SU-DHL-6 (cell line): ENCODE results near the gene COL25A1.

Experiments
- H2AFZ ChIP-seq: fragments of 200-600 bp; sonication (generic); 2 replicates; pipeline ENCODE4 v1.6.1; 2014; ENCODE audit warnings: low read depth, mild to moderate bottlenecking, moderate library complexity, mixed read lengths, antibody characterized with exemption, low read length; ENCODE audit not compliant: severe bottlenecking
- H3F3A ChIP-seq: fragments of 200-600 bp; shearing (Covaris generic); 2 replicates; pipeline ENCODE4 v1.6.0; 2016; ENCODE audit warnings: antibody characterized with exemption, mild to moderate bottlenecking; ENCODE audit not compliant: insufficient read depth
- H3K27ac ChIP-seq: fragments of 200-600 bp; sonication (generic); 2 replicates; pipeline ENCODE4 v1.5.1; 2016; ENCODE audit warnings: low read depth, mild to moderate bottlenecking, low read length, moderate library complexity, mixed read lengths
- H3K27me3 ChIP-seq: fragments of 200-600 bp; sonication (generic), shearing (Covaris generic); 2 replicates; pipeline ENCODE4 v1.6.0; 2014; ENCODE audit warnings: mild to moderate bottlenecking, low read length
- H3K36me3 ChIP-seq: fragments of 200-600 bp; sonication (generic); 2 replicates; pipeline ENCODE4 v1.6.1; 2014; ENCODE audit warnings: mild to moderate bottlenecking, low read length, mixed read lengths
- H3K4me2 ChIP-seq: fragments of 300-600, 200-600 bp; shearing (Covaris generic), sonication (generic); 2 replicates; pipeline ENCODE4 v1.6.0; 2014; ENCODE audit warnings: low read length, low read depth, mild to moderate bottlenecking; ENCODE audit not compliant: poor library complexity, severe bottlenecking
- H3K4me3 ChIP-seq: fragments of 200-600 bp; sonication (generic); 2 replicates; pipeline ENCODE4 v1.5.1; 2014; ENCODE audit warnings: antibody characterized with exemption, low read length, mild to moderate bottlenecking, mixed read lengths; ENCODE audit not compliant: insufficient read depth, poor library complexity, severe bottlenecking
- H3K79me2 ChIP-seq: fragments of 200-600 bp; sonication (generic); 2 replicates; pipeline ENCODE4 v1.6.1; 2014; ENCODE audit warnings: mild to moderate bottlenecking, low read length, moderate library complexity; ENCODE audit not compliant: insufficient read depth
- H3K9ac ChIP-seq: fragments of 200-600 bp; sonication (generic); 2 replicates; pipeline ENCODE4 v1.7.0; 2014; ENCODE audit warnings: mild to moderate bottlenecking, low read length
- H3K9me2 ChIP-seq: fragments of 200-600 bp; sonication (generic); replicated peaks from 2 replicates; pipeline ENCODE4 v1.6.1; 2014; ENCODE audit warnings: low read length; ENCODE audit not compliant: insufficient read depth
- H3K9me3 ChIP-seq: fragments of 200-600 bp; sonication (generic); 2 replicates; pipeline ENCODE4 v1.6.1; 2014; ENCODE audit warnings: low read length, mixed read lengths; ENCODE audit not compliant: insufficient read depth
- H4K20me1 ChIP-seq: fragments of 200-600 bp; sonication (generic); 2 replicates; pipeline ENCODE4 v1.6.1; 2014; ENCODE audit warnings: low read depth, mild to moderate bottlenecking, antibody characterized with exemption, low read length, moderate library complexity, mixed read lengths
- CTCF ChIP-seq: fragments of 200-600 bp; sonication (generic); IDR thresholded peaks from one replicate; pipeline ENCODE4 v1.5.1; 2017; ENCODE audit warnings: antibody characterized with exemption, mild to moderate bottlenecking, low read length, moderate library complexity; ENCODE audit not compliant: insufficient read depth, poor library complexity, severe bottlenecking
- EZH2phosphoT487 ChIP-seq: fragments of 200-600 bp; sonication (generic), shearing (Covaris generic); conservative IDR thresholded peaks from 2 replicates; pipeline ENCODE4 v1.6.1; 2018; ENCODE audit warnings: mild to moderate bottlenecking, antibody characterized with exemption, low read length, moderate library complexity, mixed read lengths

Gene COL25A1

DNA sequence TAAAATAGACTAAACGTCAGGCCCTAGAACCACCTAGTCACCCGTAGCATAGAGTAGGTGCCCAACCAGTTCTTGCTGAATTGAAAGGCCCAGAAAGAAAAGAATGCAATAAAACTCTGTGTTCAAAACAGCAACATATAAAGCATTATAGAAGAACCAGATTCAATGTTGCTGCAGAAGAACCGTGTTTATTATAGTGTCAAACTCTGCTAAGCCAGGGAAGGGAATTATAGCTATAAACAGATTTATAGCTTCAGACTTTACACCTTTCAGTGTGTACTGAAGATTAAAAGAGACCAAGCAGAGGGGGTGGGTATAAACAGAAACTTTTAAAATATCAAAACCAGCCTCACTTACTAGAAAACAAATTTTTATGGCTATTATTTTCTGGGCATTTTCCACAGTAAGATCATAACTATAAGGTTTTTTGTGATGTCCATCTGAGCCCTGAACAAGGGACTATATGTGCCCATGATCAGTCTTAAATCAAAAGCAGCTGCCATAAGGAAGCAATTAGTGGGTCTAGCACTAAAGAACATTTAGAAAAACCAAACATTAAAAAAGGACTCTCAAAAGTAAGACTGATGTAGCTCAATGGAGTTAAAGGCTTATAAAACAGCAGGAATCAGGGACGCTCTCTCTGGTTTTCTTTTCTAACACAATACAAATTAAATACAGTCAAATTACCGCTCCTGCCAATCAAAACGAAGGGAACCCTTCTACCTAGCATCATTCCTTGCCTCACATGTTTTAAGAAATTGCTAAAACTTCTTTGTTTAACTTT is 319.9 kb downstream of the COL25A1 start:
- TF ChIP-seq EZH2phosphoT487 (no peak), CTCF (no peak)
- Histone ChIP-seq H3K9me2 (no peaks in the 10 kb centered on the region), H4K20me1 (no peaks in the 10 kb centered on the region), H3K9ac (no peak overlapping the region), H3K79me2 (no peaks in the 10 kb centered on the region), H3K4me3 (no peak overlapping the region), H3K4me2 (no peak overlapping the region), H3K27me3 (no peaks in the 10 kb centered on the region), H3K36me3 (no peaks in the 10 kb centered on the region), H2AFZ (no peak overlapping the region), H3F3A (no peaks in the 10 kb centered on the region), H3K9me3 (no peaks in the 10 kb centered on the region), H3K27ac (no peak overlapping the region)

DNA sequence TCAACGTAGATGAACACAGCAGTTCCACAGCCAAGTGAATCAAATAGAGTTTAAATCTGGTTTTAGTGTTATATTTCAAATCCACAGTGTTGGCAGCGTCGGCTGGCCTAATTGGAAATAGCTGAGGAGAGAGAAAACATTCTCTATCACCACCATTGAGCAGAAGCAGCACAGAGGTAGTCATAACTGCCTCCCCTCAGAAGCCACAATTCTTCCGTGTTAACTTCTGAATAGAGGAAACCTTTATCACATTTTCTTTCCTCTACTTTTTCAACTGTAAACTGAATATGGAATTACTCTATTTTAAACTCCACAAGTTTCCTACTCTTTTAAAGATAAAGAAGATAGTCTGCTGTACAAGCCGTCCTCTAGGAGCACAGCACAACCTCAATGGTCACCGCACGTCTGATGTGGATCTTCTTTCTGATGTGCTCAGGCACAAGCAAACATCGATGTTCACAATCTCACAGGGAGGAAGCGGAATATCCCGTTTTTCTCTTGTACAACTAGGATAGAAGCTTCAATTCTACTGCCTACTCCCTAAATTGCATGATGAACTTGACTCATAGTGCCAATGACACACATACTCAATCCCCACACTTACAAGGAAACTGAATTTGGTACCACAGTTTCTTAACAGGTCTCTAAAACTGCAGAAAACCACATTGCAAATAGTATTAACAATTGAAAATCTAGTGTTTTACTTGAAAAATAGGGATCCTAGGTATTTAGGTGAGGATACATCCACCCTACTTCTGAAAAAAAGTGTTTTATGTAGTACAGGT is 321.8 kb downstream of the COL25A1 start:
- Histone ChIP-seq H3K79me2 (no peaks in the 10 kb centered on the region), H3K27ac (no peak overlapping the region), H3K36me3 (no peaks in the 10 kb centered on the region), H3F3A (no peaks in the 10 kb centered on the region), H3K4me3 (no peak overlapping the region), H4K20me1 (no peaks in the 10 kb centered on the region), H3K9me2 (no peaks in the 10 kb centered on the region), H2AFZ (no peak overlapping the region), H3K9me3 (no peaks in the 10 kb centered on the region), H3K4me2 (no peak overlapping the region), H3K27me3 (no peaks in the 10 kb centered on the region), H3K9ac (no peak overlapping the region)
- TF ChIP-seq CTCF (no peak), EZH2phosphoT487 (no peak)

DNA sequence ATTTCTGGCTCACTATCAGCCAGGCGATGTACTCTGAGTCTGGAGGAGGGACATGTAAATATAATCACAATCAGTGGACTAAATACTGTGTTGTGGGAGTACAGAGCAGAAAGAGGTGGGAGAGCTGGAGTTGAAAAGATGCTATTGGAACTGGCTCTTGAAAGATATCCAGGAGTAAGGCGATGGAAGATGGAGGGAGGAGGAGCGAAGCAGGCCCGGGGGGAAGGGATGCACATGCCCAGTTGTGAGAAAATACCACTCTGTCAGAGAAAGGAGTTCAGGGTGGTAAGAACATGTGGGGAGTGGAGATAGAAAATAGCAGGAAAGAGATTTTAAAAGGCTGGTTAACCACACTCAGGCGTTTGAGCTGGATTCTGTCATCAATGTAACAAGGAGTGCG is 322.7 kb downstream of the COL25A1 start:
- Histone ChIP-seq H4K20me1 (no peaks in the 10 kb centered on the region), H3K79me2 (no peaks in the 10 kb centered on the region), H3K9me2 (no peaks in the 10 kb centered on the region), H3K9ac (no peak overlapping the region), H3K4me2 (no peak overlapping the region), H3K27me3 (no peaks in the 10 kb centered on the region), H3K36me3 (no peaks in the 10 kb centered on the region), H3K9me3 (no peaks in the 10 kb centered on the region), H3F3A (no peaks in the 10 kb centered on the region), H3K27ac (no peak overlapping the region), H2AFZ (no peak overlapping the region), H3K4me3 (no peak overlapping the region)
- TF ChIP-seq CTCF (no peak), EZH2phosphoT487 (no peak)
